NCI-H345 (cell line): Measurements from ENCODE around the gene COPS4.
"Not testable (repeated sequence)": the region's sequence is repeated elsewhere in the genome, so short reads cannot be mapped to it uniquely, and the experiment has no call there.

Source experiments
- DNase-seq: peaks from one replicate; lab custom pipeline; 2025; lab: John Stamatoyannopoulos, UW

The COPS4 gene

DNA sequence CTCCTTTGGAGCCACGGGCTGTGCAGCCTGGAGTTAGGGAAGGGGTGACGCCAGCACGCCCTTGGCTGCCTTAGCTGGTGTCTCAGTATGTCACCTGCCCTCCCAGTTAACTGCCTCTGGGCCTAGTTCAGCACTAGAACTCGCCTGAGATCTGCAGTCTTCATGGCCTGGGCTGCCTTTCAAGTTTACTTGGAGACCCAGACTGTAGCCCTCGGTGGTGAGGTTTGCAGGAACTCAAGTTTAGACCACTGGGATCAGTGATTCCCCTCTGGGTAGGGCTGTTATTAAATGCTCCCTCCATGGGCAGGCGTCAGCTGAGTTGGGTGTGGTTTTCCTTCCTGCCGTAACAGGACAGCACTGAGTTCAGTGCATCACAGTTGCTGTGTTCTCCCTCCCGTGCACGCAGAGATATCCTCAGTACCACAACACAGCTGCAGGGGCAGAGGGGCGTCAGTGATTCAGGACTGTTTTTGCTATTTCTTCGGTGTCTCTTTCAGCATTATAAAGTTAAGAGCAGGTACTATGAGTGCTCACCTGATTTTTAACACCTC lies 49.0 kb downstream of the COPS4 start:
- no peak for DNase-seq

DNA sequence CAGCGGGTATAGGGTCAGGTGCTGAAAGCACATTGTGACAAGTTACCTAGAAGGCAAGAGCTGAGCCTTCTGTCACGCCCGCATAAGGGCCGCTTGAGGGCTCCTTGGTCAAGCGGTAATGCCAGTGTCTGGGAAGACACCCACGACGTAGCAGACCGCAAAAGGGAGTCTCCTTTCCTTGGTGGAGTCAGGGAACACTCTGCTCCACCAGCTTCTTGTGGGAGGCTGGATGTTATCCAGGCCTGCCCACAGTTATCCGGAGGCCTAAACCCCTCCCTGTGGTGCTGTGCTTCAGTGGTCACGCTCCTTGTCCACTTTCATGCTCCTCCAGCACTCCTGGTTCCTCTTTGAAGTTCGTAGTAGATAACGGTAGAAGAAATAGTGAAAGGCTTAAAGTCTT lies 50.0 kb downstream of the COPS4 start:
- DNase-seq: not testable (repeated sequence)

DNA sequence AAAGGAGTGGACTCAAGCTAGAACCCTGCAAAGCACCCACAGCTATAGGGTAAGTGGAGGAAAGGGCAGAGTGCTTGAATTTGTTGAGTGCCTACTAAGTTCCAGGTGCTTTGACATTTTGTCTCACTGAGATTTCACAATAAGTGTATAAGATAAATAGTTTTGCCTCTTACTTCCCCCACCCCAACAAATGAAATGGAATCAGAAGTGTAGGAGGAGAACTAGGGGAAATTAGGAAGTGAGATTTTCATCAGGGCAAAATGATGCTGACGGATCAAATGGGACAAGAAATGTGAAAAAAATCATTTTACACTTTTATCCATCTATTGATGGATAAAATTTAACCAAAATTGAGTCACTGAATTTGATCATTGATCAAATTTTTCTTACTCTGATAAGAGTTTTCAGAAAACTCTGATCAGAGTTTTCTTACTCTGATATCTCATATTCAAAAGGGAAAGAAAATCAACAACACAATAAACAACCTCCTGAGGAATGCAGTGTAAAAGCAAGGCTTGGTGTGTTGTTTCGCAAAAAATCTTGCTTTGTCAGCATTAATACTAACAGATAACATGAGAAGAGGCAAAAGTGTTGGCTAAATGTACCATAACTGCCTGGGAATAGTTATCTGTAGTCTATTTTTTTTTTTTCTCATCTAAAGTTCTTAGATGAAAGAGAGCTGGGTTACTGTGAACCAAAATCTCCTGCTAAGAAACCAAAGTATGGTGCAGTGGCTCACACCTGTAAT lies 54.6 kb downstream of the COPS4 start:
- DNase-seq: no peak

DNA sequence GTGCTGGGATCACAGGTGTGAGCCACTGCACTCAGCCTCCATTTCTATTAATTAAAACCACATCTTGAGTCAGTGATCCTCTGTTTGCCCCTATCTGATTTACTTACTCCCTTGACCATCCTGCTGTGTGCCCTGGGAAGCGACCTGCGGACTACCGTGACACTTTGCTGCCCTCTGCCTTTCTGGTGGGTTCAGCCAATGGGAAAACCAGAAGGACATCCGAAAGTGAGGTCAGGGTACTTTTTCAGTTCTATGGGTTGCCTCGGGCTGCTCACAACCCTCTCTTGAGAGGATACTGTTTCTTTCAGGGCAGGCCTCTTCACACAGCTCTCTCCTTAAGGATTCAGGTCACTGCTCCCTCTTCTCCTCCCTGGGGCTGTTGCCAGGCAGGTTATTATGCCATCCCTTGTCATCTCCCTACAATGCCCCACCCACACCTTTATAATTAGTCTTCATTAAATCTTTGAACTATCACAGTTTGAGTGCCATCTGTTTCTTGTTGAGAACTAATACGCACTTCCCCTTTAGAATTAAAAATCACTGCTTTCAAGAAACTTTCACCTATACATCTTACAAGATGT lies 58.2 kb downstream of the COPS4 start:
- DNase-seq: no peak

DNA sequence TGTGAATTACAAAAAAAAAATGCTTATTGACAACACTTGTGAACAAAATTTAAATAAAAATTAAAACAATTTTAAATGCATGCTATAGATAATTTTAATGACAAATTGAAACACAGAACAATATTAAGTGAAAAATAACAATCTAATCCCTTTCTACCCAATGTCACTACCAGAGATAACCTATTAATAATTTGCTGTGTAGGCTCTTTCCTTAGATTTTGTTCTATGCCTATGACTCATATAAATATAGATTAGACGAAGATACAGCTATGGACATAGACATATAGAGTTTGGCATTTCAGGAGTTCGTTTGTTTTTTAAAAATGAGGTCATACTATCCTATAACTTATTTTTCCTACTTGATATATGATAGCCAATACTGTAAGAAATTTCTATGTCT lies 61.4 kb downstream of the COPS4 start:
- no peak for DNase-seq

DNA sequence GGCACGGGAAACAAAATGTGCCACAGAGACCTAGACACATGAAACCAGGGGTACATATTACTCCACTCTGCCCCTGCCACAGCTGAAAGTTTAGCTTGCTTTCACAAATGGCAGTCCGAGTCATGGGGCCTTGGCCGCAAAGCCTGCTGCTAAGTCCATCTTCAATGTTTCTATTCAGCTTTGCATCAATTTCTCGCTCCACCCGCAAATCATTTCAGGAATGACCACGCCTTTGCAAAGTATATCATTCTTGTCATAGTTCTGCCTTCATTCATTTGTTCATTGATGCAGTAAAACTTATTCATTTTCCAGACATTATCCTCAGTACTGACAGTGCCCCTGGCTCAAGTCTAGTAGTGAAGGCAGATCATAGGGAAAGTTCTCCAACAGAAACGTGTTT lies 70.0 kb downstream of the COPS4 start:
- no peak for DNase-seq

DNA sequence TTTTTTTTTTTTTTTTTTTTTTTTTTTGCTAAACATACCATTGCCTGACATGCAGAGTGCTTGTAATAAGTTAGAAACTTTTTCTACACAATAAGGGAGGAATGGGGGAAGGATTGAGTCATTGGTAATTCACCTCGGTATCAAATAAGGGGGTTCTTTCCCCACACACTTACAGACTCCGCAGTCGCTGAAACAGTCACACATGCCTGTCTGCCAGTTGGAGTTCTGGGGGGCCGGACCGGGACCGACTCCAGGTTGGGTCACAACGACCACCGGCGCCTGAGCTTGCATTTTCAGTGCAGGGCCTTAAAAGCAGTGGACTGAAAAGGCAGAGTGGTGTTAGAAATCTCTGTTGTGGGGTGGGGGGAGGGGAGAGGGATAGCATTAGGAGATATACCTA lies 72.6 kb downstream of the COPS4 start:
- DNase-seq: no peak

DNA sequence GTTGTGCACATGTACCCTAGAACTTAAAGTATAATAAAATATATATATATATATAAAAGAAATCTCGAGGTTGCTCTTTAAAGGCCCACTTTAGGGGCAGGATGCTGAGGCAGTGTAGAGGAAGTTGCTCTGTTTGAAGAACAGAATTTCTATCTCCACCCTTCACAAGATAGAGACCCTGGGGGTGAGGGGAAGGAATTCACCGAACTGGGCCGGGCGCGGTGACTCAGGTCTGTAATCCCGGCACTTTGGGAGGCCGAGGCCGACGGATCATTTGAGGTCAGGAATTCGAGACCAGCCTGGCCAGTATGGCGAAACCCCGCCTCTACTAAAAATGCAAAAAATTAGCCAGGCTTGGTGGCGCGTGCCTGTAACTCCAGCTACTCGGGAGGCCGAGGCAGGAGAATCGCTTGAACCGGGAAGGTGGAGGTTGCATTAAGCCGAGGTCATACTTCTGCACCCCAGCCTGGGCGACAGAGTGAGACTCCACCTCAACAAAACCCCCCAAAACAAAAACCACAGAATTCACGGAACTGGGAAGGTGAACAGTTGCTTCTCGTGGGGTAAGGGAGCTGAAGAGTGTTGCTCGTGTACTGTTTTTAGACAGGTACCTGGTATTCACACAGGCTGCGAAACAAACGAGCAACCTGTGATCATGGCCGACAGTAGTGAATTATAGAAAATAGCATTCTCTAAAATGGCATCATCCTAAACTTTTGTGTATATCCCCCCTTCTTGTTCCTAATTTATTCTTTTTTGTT lies 73.3 kb downstream of the COPS4 start:
- DNase-seq: no peak

DNA sequence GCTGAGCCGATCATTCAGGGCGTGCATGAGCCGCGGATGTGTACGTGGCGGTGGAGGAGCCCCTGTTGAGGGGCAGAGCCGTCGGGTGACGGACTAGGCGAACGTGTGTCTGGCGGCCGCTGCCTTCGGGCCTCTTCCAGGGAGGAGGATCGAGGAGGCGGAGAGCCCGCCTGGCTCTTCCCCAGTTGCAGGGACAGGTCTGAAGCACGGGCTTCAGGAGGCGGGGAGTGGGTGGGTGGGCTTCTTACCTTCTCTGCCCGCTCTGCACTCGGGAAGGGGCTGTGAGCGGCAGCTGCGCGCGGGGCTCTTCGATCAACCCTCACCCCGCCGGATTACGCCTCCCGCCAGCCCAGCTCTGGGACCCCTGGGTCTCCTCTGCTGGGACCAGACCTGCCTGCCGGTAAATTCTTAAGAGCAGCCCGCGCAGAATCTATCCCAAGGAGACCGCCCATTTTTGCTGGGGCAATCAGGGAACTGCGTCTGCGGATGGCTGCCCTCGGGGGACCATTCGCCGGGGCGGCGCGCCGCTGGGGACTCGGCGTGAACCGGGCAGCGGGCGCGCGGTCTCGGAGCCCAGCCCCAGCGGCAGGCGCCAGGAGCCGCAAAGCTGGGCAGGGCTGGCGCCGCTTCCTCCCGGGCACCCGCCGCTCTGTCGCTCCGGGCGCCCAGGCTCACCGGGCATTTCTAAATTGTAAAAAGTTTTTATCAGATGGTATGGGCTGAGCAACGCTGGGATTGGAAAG lies 74.7 kb downstream of the COPS4 start:
- DNase-seq: peak; percentile 59

DNA sequence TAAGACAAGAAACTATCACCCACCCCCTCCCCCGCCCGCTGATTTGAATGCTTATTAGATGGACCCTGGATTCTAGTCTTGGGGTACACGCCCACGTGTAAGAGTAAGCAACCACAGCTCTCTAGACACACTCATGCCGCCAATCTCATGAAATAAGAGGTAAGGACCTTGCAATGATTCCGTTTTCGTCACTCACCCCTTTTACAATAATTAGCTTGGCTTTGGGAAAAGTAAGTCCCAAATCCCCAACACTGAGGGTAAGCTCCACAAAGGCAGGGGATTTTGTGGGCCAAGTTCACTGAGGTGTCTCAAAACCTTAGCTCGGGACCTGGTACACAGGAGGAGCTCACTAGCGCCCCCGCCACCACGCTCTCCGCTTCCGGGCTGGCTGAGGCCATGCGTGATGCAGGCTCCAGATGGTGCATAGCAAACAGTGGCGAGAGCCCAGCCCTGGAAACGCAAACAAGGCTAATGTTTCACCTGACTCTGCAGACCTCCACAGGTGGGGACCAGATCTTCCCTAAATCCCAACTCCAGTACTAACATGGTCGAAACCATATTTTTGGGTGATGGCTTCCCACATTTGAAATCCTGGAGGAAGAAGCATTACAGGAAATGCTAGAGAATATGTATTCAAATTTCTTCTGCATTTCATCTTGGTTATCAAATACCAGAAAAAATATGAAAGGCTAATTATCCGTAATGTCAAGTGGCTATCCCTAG lies 75.4 kb downstream of the COPS4 start:
- DNase-seq: peak; percentile 94

DNA sequence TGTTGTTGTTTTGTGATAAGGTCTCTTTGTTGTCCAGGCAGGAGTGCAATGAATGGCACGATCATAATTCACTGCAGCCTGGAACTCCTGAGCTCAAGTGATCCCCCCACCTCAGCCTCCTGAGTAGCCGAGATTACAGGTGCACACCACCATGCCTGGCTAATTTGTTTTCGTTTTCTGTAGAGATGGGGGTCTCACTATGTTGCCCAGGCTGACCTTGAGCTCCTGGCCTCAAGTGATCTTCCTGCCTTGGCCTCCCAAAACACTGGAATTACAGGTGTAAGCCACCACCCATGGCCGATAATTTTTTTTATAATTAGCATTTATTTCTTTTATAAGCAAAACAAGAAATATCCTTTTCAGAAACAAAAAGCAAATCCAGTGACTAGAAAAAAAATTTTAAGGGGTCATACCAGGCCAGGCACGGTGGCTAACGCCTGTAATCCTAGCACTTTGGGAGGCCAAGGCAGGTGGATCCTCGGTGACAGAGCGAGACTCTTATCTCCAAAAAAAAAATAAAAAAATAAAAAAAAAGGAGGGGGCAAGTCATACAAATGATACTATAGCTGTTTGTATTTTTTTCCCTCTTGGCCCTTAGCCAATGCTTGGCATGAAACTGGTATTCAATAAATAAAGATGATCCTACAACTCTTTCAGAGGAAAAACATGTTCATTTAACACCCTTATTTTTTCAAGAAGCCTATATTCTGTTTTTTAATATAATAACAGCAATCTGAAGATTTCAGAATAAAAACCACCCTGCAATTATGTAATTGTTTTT lies 76.2 kb downstream of the COPS4 start:
- DNase-seq: peak; percentile 31

DNA sequence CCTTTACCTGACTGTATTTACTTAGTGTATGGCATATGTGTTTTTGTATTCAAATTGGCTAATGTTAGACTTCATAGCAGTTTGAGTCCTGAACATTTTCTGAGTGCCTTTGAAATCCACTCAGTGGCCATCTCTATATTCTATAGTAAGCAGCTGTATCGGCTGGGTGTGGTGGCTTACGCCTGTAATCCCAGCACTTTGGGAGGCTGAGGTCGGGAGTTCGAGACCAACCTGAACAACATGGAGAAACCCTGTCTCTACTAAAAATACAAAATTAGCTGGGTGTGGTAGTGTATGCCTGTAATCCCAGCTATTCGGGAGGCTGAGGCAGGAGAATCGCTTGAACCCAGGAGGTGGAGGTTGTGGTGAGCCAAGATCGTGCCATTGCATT lies 76.8 kb downstream of the COPS4 start:
- DNase-seq: peak; percentile 2

DNA sequence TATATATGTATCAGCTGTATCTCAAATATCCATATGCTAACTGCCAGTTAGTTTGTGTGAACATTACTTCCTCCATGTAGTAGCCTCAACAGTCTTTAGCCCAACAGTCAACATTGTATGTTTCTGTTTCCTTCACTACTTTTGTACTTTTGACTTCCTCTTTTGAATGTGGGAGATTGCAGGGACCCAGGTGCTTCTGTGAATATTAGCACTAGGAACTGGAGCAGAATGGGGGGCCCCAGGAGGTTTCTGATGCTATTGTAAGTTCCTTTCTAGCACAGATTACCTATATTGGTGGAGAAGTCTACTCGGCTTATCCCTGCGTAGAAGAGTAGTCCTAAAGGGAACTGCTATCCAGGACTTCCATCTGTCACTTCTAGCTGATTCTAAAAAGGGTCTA lies 77.2 kb downstream of the COPS4 start:
- no peak for DNase-seq

DNA sequence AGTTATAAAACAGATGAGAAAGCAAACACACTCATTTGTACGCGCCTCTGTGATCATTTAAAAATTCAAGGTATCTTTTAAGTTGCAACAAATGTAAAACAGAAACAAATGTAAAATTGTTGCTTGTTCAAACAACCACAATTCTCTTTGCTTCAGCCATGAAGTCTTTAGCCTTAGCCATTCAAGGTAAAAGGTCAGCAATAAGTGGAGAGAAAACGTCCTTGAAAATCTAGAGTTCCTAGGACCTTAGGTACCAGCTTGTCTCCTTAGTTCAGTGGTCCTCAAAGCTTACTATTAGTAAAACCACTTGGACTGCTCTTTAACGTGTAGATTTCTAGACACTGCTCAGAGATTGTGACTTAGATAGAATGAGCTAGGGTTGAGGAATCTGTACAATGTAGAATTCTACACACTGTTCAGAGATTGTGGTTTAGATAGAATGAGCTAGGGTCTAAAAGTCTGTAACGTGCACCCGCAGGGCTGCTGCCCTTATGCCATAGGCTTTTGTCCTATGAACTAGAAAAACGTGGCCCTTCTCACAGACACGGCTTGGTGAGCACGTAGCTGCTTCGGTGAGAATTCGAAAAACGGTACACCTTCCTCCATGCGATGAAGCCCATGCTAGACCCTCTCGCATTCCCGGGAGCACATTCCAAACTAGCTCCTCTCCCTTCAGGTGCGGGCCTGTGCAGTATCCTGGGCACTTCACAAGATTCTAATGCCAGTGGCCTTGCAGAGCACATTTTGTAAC lies 77.9 kb downstream of the COPS4 start:
- no peak for DNase-seq

DNA sequence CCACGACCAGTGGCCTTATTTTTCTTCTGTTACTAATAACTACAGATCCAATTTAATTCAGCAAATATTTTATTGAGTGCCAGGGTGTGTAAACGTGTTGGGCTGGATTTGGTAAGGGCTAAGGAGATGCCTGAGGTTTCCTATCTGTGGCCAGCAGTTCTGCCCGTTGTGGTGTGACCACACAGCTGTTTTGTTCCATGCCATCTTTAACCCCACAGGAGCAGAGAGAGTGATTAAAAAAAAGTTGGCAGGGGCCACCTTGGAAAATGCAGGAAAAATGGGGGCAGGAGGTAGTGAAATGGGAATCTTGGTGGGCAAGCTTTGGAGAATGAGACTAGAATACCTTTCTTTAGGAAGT lies 78.4 kb downstream of the COPS4 start:
- no peak for DNase-seq

DNA sequence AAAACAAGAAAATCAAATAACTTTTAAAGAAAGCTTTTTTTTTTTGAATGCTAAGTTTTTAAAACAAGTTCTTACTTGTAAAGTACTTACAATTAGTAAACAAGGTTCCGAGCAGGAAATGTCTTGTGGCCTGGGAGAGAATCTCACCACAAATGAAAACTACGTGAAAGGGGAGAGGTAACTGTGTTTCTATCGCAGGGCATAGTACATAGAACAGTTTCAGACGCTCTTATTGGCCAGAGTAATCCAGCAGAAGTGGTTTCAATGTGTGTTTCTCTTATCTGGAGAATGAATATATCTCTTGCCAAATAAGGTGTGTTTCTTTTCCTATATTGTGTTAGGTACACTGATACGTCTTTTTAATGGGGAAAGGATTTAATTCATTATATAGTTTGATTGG lies 79.6 kb downstream of the COPS4 start, which contains the start of gene PLAC8:
Gene PLAC8 (minus strand): TSS at position 154 of the 400 bp plus-strand sequence. CDS start 6,808 bp downstream, outside the sequence.
- no peak for DNase-seq

DNA sequence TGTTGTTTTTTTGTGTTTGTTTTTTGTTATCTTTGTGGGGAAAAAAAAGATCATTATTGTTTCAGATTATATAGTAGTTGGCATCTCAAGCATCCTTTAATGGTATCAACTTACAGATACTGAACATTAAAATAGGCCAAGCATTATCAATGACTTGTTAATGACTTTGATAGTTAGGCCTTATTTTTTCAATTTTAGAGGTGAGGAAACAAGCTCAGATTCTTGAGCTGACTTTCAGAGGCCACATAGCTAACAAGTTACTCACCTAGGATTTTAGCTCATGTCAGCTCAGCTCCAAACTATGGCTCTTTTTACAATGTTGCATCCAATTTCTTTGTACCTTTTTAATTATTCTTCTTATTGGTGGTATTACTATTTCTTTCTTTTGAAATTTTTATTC lies 80.0 kb downstream of the COPS4 start:
- no peak for DNase-seq

DNA sequence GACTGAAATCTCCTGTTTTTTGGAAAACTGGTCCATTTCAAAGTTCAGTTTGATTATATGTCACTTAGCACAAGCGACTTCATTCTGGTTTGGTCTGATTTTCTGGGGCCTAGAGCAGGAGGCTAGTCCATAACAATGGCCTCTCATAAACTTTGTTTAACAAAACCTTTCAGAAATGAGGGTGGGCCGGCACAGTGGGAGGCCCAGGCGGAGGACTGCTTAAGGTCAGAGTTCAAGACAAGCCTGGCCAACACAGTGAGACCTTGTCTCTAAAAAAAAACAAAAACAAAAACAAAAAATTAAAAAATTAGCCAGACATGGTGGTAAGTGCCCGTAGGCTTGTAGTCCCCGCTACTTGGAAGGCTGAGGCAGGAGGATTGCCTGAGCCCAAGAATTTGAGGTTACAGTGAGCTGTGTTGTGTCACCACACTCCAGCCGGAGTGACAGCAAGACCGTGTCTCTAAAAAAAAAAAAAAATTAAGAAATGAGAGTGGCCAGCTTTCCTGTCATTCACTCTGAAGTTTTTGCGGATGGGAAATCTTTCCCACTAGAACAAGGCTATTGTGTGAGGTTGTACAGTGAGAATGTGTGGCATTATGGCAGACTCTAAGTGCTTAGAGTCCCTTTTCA lies 80.8 kb downstream of the COPS4 start:
- no peak for DNase-seq

DNA sequence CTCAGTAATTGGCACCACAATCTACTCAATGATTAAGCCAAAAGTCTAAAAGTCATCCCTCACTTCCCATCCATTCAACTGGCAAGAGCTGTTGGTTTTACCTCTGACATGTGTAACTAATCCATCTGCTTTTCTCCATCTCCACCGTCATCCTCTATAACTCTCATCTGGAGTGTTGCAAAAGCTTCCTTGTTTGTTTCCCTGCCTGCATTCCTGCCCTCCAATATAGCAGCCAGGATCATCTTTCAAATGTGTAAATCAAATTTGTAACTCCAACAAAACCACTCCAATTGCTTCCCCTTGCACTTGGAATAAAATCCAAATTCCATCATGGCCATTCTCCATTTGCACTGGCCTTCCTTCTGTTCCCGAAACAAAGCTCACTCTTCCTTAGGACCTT lies 83.9 kb downstream of the COPS4 start:
- no peak for DNase-seq

DNA sequence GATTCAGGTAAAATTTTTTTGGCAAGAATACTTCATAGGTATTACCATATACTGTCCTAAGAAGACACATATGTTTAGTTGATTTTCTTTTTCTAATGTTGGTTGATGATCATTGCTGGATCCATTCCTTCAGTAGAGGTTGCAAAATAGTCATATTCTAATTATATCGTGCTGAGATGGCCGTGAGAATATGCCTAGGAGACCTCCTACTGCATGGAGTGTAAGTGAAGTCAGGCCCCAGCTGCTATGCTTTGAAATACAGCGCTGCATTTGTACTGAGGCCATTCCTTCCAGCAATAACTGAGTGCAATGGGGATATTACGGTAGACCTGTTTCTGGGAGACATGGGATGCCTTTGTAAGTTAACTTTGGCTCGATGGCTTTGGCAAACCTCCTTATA lies 86.3 kb downstream of the COPS4 start:
- no peak for DNase-seq
